ENCODE data around the gene HOXC9. TPM values are rescaled to one million over a fixed set of nuclear protein-coding genes. Genes with fewer than 3 reads are reported as not detected.
A peak's percentile ranks its signal among the peaks of the same experiment; 100 is the strongest.

HOXC9 gene
- total and polyA plus RNA-seq, 9 of the 15 experiments (the other 6 are each of a cell fraction or from before 2014, with no cell fraction given), result 1.1 to 10.5 (median 9.3) TPM

- TF ChIP-seq CTCF (IDR thresholded peaks at IDR 0.05 in 2 of 3, conservative IDR thresholded peaks at IDR 0.05 in 1 of 3; ENCODE audit: insufficient read depth in 2 of 3, low read depth in 1 of 3, low read length in 3 of 3), result peak in 2 of 3 experiments; percentile 4 to 15; a peak in 2 of 6 replicates
- TF ChIP-seq CC2D1A (IDR thresholded peaks at IDR 0.05), result no peak
- TF ChIP-seq SMARCA5 (IDR thresholded peaks at IDR 0.05), result peak; percentile 49; the same call in 1 of the 2 replicates
- TF ChIP-seq NR2C1 (IDR thresholded peaks at IDR 0.05), result no peak
- TF ChIP-seq NR2C1 (tag; IDR thresholded peaks at IDR 0.05), result no peak
- no peak for TF ChIP-seq ZNF175 (CRISPR knock-in tag; IDR thresholded peaks at IDR 0.05; ENCODE audit: low read depth)
- no peak; the same call in 1 of the 2 replicates for TF ChIP-seq ZNF395 (CRISPR knock-in tag; IDR thresholded peaks at IDR 0.05)
- TF ChIP-seq GATAD2B (IDR thresholded peaks at IDR 0.05; ENCODE audit: borderline replicate concordance), result no peak
- TF ChIP-seq PHF21A (IDR thresholded peaks at IDR 0.05; ENCODE audit: borderline replicate concordance, low read depth), result 0 out of 2 replicates have a peak, but pooled peaks have one; percentile 25
- no peak for TF ChIP-seq ZNF184 (CRISPR knock-in tag; IDR thresholded peaks at IDR 0.05)
- no peak for TF ChIP-seq NFIC (IDR thresholded peaks at IDR 0.05)
- no peak for TF ChIP-seq TEAD1 (CRISPR knock-in tag; IDR thresholded peaks at IDR 0.05)
- peak; percentile 23 for TF ChIP-seq HNRNPLL (IDR thresholded peaks at IDR 0.05; ENCODE audit: low read depth, low read length, poor library complexity, severe bottlenecking)
- TF ChIP-seq RCOR1 (IDR thresholded peaks at IDR 0.05; ENCODE audit: borderline replicate concordance in 1 of 2, low read depth in 2 of 2, low read length in 2 of 2), result no peak
- TF ChIP-seq CREB1 (IDR thresholded peaks at IDR 0.05), result no peak
- TF ChIP-seq CREB1 (CRISPR knock-in tag; IDR thresholded peaks at IDR 0.05), result no peak; the same call in none of the 2 replicates
- no peak for TF ChIP-seq TAF9B (IDR thresholded peaks at IDR 0.05; ENCODE audit: partially characterized antibody)
- TF ChIP-seq CEBPG (CRISPR knock-in tag; IDR thresholded peaks at IDR 0.05), result no peak
- TF ChIP-seq CEBPG (tag; conservative IDR thresholded peaks at IDR 0.05 in 1 of 2, IDR thresholded peaks at IDR 0.05 in 1 of 2), result no peak
- TF ChIP-seq NR1H2 (CRISPR knock-in tag; IDR thresholded peaks at IDR 0.05), result no peak
- no peak for TF ChIP-seq ZBTB43 (CRISPR knock-in tag; IDR thresholded peaks at IDR 0.05)
- 0 out of 2 replicates have a peak, but pooled peaks have one; percentile 8 for TF ChIP-seq MYC (IDR thresholded peaks at IDR 0.05; ENCODE audit: low read depth, low read length)
- TF ChIP-seq MYC (CRISPR knock-in tag; IDR thresholded peaks at IDR 0.05; ENCODE audit: borderline replicate concordance, low read depth), result no peak
- TF ChIP-seq SIN3B (IDR thresholded peaks at IDR 0.05; ENCODE audit: low read depth), result no peak
- TF ChIP-seq ZNF696 (CRISPR knock-in tag; conservative IDR thresholded peaks at IDR 0.05), result no peak
- no peak for TF ChIP-seq BHLHE40 (IDR thresholded peaks at IDR 0.05; ENCODE audit: low read length)
- TF ChIP-seq DPF2 (IDR thresholded peaks at IDR 0.05), result peak; percentile 55; the same call in 1 of the 2 replicates
These were observed 17.2 kb downstream of the HOXC9 start (continued) for GRCh38 chr12:54017027-54017788.
